H1 (cell line): Measurements from ENCODE around the gene APMAP. TPM values are rescaled to one million over a fixed set of nuclear protein-coding genes. Genes with fewer than 3 reads are reported as not detected.
A peak's percentile ranks its signal among the peaks of the same experiment; 100 is the strongest.

Experiments
- CTCF ChIA-PET: fragments of 300-600 bp; sonication (Branson Sonifier 250); formaldehyde crosslinking; loops from one replicate; lab custom pipeline; 2021; ENCODE audit not compliant: partially characterized antibody; lab: Charles Lee
- POLR2A ChIA-PET: fragments of 300-600 bp; sonication (Branson Sonifier 250); formaldehyde crosslinking; loops from one replicate; lab custom pipeline; 2021; ENCODE audit warnings: inconsistent platforms; ENCODE audit not compliant: partially characterized antibody; lab: Charles Lee
- DNase-seq, 2 experiments: peaks; one replicate each; pipeline versions ENCODE4 v3.0.0 to v3.0.0-alpha.2; 2010 to 2022; ENCODE audit warnings: low spot score in 2 of 2, low read depth in 1 of 2, mixed read lengths in 1 of 2
- FAIRE-seq: peaks from 2 replicates; lab custom pipeline; 2011; peaks lifted over from hg19 to GRCh38; lab: Jason Lieb, UNC
- H2AFZ ChIP-seq: 2 replicates; pipeline ENCODE4 v1.8.1; 2012; ENCODE audit warnings: low read length, inconsistent platforms
- H2AK5ac ChIP-seq: 2 replicates; pipeline ENCODE4 v1.6.1; 2013; ENCODE audit warnings: low read depth, low read length
- H2BK120ac ChIP-seq: replicated peaks from 2 replicates; pipeline ENCODE3; 2013; ENCODE audit warnings: low read depth, low read length, inconsistent platforms
- H2BK12ac ChIP-seq: 2 replicates; pipeline ENCODE4 v1.6.1; 2013; ENCODE audit warnings: low read depth, low read length
- H2BK15ac ChIP-seq: 2 replicates; pipeline ENCODE4 v1.6.1; 2013; ENCODE audit warnings: low read length
- H2BK20ac ChIP-seq: 2 replicates; pipeline ENCODE4 v1.6.1; 2013; ENCODE audit warnings: low read length
- H2BK5ac ChIP-seq: 2 replicates; pipeline ENCODE4 v1.6.1; 2013; ENCODE audit warnings: low read depth, low read length
- H3K14ac ChIP-seq: 2 replicates; pipeline ENCODE4 v1.6.1; 2013; ENCODE audit warnings: inconsistent platforms; ENCODE audit not compliant: insufficient read length
- H3K18ac ChIP-seq: 2 replicates; pipeline ENCODE4 v1.6.1; 2013; ENCODE audit warnings: low read length; ENCODE audit errors: extremely low read depth
- H3K23ac ChIP-seq: 2 replicates; pipeline ENCODE4 v1.6.1; 2013; ENCODE audit warnings: inconsistent platforms; ENCODE audit not compliant: insufficient read length
- H3K23me2 ChIP-seq: 2 replicates; pipeline ENCODE4 v1.6.1; 2013; ENCODE audit warnings: low read depth, low read length
- H3K27ac ChIP-seq: 2 replicates; pipeline ENCODE4 v1.6.1; 2011; ENCODE audit warnings: low read depth, low read length, inconsistent platforms
- H3K27me3 ChIP-seq, 4 experiments: replicated peaks in 1 of 4; 1 replicate in 1 of 4; 2 replicates in 3 of 4; pipeline versions ENCODE4 v1.6.1 to v1.8.1; 2011 to 2013; ENCODE audit warnings: low read length in 3 of 4, mild to moderate bottlenecking in 3 of 4, inconsistent platforms in 2 of 4, mixed read lengths in 2 of 4, moderate library complexity in 1 of 4; ENCODE audit not compliant: control insufficient read depth in 3 of 4, insufficient read depth in 3 of 4; ENCODE audit errors: extremely low read depth in 1 of 4
- H3K36me3 ChIP-seq, 4 experiments: 2 replicates each; pipeline versions ENCODE4 v1.6.1 to v1.8.1; 2011 to 2013; ENCODE audit warnings: mild to moderate bottlenecking in 4 of 4, low read length in 3 of 4, moderate library complexity in 2 of 4, control low read depth in 1 of 4, inconsistent platforms in 1 of 4; ENCODE audit not compliant: insufficient read depth in 4 of 4, control insufficient read depth in 2 of 4
- H3K4ac ChIP-seq: replicated peaks from 2 replicates; pipeline ENCODE3; 2013; ENCODE audit warnings: low read length, low read depth, mixed read lengths, inconsistent platforms; ENCODE audit not compliant: insufficient read length
- H3K4me1 ChIP-seq, 4 experiments: replicated peaks in 1 of 4; 1 replicate in 1 of 4; 2 replicates in 3 of 4; pipeline versions ENCODE4 v1.6.1 to v1.8.1; 2011 to 2013; ENCODE audit warnings: low read length in 3 of 4, inconsistent platforms in 2 of 4, mixed read lengths in 1 of 4; ENCODE audit not compliant: insufficient read depth in 4 of 4, control insufficient read depth in 3 of 4
- H3K4me2 ChIP-seq, 2 experiments: 2 replicates each; pipeline versions ENCODE4 v1.6.1 to v1.8.1; 2011 to 2013; ENCODE audit warnings: low read depth in 2 of 2, low read length in 2 of 2, control low read depth in 1 of 2, inconsistent platforms in 1 of 2, mild to moderate bottlenecking in 1 of 2; ENCODE audit not compliant: insufficient read depth in 1 of 2
- H3K4me3 ChIP-seq, 4 experiments: fragments of 200-600, 300-600 bp in 1 of 4; sonication (generic), shearing (Covaris generic), sonication (Bioruptor Twin) in 1 of 4; 2 replicates each; pipeline versions ENCODE4 v1.5.1 to v1.8.1; 2011 to 2016; ENCODE audit warnings: low read length in 4 of 4, low read depth in 3 of 4, control low read depth in 2 of 4, inconsistent platforms in 2 of 4, mild to moderate bottlenecking in 2 of 4, mixed read lengths in 1 of 4, moderate library complexity in 1 of 4; ENCODE audit not compliant: insufficient read depth in 2 of 4; ENCODE audit errors: extremely low read depth in 1 of 4
- H3K56ac ChIP-seq: replicated peaks from 2 replicates; pipeline ENCODE3; 2013; ENCODE audit warnings: low read depth, mild to moderate bottlenecking, mixed read lengths, low read length, inconsistent platforms; ENCODE audit not compliant: insufficient read length
- H3K79me1 ChIP-seq: 2 replicates; pipeline ENCODE4 v1.6.1; 2013; ENCODE audit warnings: low read depth, low read length, control low read depth
- H3K79me2 ChIP-seq, 2 experiments: 2 replicates each; pipeline versions ENCODE4 v1.6.1 to v1.8.1; 2012 to 2013; ENCODE audit warnings: low read length in 2 of 2, mild to moderate bottlenecking in 2 of 2, inconsistent platforms in 1 of 2; ENCODE audit not compliant: insufficient read depth in 2 of 2, control insufficient read depth in 1 of 2
- H3K9ac ChIP-seq, 4 experiments: replicated peaks in 1 of 4; 1 replicate in 1 of 4; 2 replicates in 3 of 4; pipeline versions ENCODE4 v1.6.1 to v1.8.1; 2011 to 2013; ENCODE audit warnings: low read depth in 3 of 4, low read length in 3 of 4, control low read depth in 2 of 4, mild to moderate bottlenecking in 2 of 4, moderate library complexity in 2 of 4, inconsistent platforms in 1 of 4; ENCODE audit errors: extremely low read depth in 1 of 4
- H3K9me3 ChIP-seq, 2 experiments: 2 replicates each; pipeline versions ENCODE4 v1.6.1 to v1.8.1; 2012 to 2013; ENCODE audit warnings: mild to moderate bottlenecking in 2 of 2, moderate library complexity in 2 of 2, control low read depth in 1 of 2, inconsistent platforms in 1 of 2, low read depth in 1 of 2, low read length in 1 of 2, mixed read lengths in 1 of 2; ENCODE audit not compliant: insufficient read depth in 2 of 2
- H4K20me1 ChIP-seq, 2 experiments: replicated peaks in 1 of 2; 2 replicates each; pipeline versions ENCODE3 to v1.8.1; 2011 to 2013; ENCODE audit warnings: inconsistent platforms in 2 of 2, low read length in 2 of 2, mild to moderate bottlenecking in 1 of 2; ENCODE audit not compliant: insufficient read depth in 2 of 2, control insufficient read depth in 1 of 2
- H4K5ac ChIP-seq: 2 replicates; pipeline ENCODE4 v1.6.1; 2013; ENCODE audit warnings: low read length, low read depth, mixed read lengths, inconsistent platforms; ENCODE audit not compliant: insufficient read length
- H4K8ac ChIP-seq: 2 replicates; pipeline ENCODE4 v1.8.0; 2013; ENCODE audit warnings: mild to moderate bottlenecking, moderate library complexity, low read length, inconsistent platforms; ENCODE audit not compliant: insufficient read depth; ENCODE audit errors: extremely low read depth
- H4K91ac ChIP-seq: replicated peaks from 2 replicates; pipeline ENCODE3; 2013; ENCODE audit warnings: low read length, mixed read lengths, inconsistent platforms; ENCODE audit not compliant: insufficient read length
- ATF3 ChIP-seq: IDR thresholded peaks from 2 replicates; pipeline ENCODE4 v1.6.1; 2011; ENCODE audit warnings: low read depth, mild to moderate bottlenecking, low read length; ENCODE audit not compliant: insufficient read depth
- EP300 ChIP-seq, 2 experiments: IDR thresholded peaks; 1 replicate in 1 of 2; 2 replicates in 1 of 2; pipeline ENCODE4 v1.6.1; 2011 to 2012; ENCODE audit warnings: low read depth in 2 of 2, low read length in 2 of 2, mild to moderate bottlenecking in 2 of 2, borderline replicate concordance in 1 of 2, inconsistent platforms in 1 of 2, moderate library complexity in 1 of 2
- KDM5A ChIP-seq: fragments of 200-600 bp; IDR thresholded peaks from 2 replicates; pipeline ENCODE4 v1.7.1; 2012; ENCODE audit warnings: mild to moderate bottlenecking, low read length, inconsistent platforms, mixed read lengths
- NRF1 ChIP-seq: IDR thresholded peaks from 2 replicates; pipeline ENCODE4 v1.6.1; 2011; ENCODE audit warnings: mild to moderate bottlenecking, low read depth, low read length, improper control_type of control experiment
- RAD21 ChIP-seq, 2 experiments: IDR thresholded peaks in 1 of 2; conservative IDR thresholded peaks in 1 of 2; 2 replicates each; pipeline ENCODE4 v1.6.1; 2011; ENCODE audit warnings: low read depth in 2 of 2, low read length in 2 of 2, improper control_type of control experiment in 1 of 2, inconsistent platforms in 1 of 2, mild to moderate bottlenecking in 1 of 2, moderate library complexity in 1 of 2
- SP1 ChIP-seq: IDR thresholded peaks from 2 replicates; pipeline ENCODE4 v1.6.1; 2011; ENCODE audit warnings: low read depth, low read length
- SP2 ChIP-seq: IDR thresholded peaks from 2 replicates; pipeline ENCODE4 v1.6.1; 2012; ENCODE audit warnings: mild to moderate bottlenecking, low read length, inconsistent platforms
- ZNF274 ChIP-seq: IDR thresholded peaks from 2 replicates; pipeline ENCODE4 v1.7.0; 2012; ENCODE audit warnings: low read length, borderline replicate concordance; ENCODE audit errors: extremely low read depth
- WGBS, 2 experiments: shearing (Covaris generic) in 1 of 2; methylation state at CpG; one replicate each; pipeline versions ENCODE4 v1.1.6 to v1.1.7; 2013 to 2015; ENCODE audit warnings: low lambda C conversion rate in 2 of 2, mixed read lengths in 2 of 2, inconsistent platforms in 1 of 2, low coverage in 1 of 2, missing lambda C conversion rate in 1 of 2; ENCODE audit not compliant: insufficient replicate concordance in 2 of 2, insufficient coverage in 1 of 2, insufficient read length in 1 of 2; ENCODE audit errors: extremely low coverage in 1 of 2, missing lambda C conversion rate in 1 of 2; 5-methylcytosine and 5-hydroxymethylcytosine counted together
- polyA plus RNA-seq, 7 experiments: library from polyadenylated mRNA; depleted of rRNA in 3 of 7; stranded (reverse) in 5 of 7; unstranded in 2 of 7; fragments of >200 nt in 5 of 7; fragments of 200-250 nt in 2 of 7; gene quantifications; 1 replicate in 5 of 7; 2 replicates in 1 of 7; 4 replicates in 1 of 7; pipeline versions ENCODE4 v1.2.1 to v1.2.3, GENCODE V29; 2011 to 2013; ENCODE audit warnings: missing spikeins in 2 of 7, mixed read lengths in 2 of 7
- total RNA-seq: library from RNA; stranded (reverse); fragmentation: NEBNext Ultra II Directional; extraction: Animal tissue kit (Norgen Biotek cat#: 25700); gene quantifications from 2 replicates; pipeline ENCODE4 v1.2.1, GENCODE V29; 2021
- TF ChIP-seq, protein P1 (sequence below), 3 experiments: IDR thresholded peaks; 1 replicate in 2 of 3; 2 replicates in 1 of 3; pipeline versions ENCODE4 v1.5.1 to v1.6.1; 2011; ENCODE audit warnings: low read length in 3 of 3, mild to moderate bottlenecking in 3 of 3, inconsistent platforms in 2 of 3, low read depth in 1 of 3, moderate library complexity in 1 of 3; ENCODE audit not compliant: insufficient read depth in 1 of 3; ENCODE audit errors: control extremely low read depth in 1 of 3

APMAP gene
- total and polyA plus RNA-seq, 2 of the 8 experiments (the other 6 are each of a cell fraction or from before 2014, with no cell fraction given) = 31.3 to 66.0 TPM

DNA sequence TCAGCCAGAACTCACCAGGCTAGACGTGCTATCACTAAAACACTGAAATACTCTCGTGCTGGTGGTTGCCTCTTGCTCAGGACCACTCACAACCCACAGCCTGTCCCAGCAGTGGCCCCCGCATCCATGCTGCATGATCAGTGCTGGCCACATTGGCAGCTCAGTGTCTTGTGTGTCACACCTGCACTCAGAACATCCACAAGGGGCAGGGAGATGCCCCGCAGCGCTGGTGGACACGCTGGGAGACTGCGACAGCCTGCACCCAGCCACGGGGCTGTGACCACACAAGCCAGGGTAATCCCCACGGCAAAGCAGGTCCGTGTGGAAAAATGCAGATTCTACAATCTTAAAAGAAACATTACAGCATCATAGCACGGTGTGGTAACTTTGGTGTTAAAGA is 23.9 kb upstream of the APMAP start:
- POLR2A ChIA-PET = no interaction called here
- Histone ChIP-seq H3K14ac (no peak overlapping the region), H3K56ac (no peak overlapping the region), H2AFZ (no peak overlapping the region), H3K27ac (no peak overlapping the region), H4K8ac (no peak overlapping the region), H2BK12ac (peak overlapping the region; percentile 96; the same call in 1 of the 2 replicates), H2BK15ac (0 out of 2 replicates have a peak overlapping the region, but pooled peaks have one; percentile 46), H2BK120ac (no peak overlapping the region), H3K79me1 (no peaks in the 10 kb centered on the region), H3K4ac (peak overlapping the region; percentile 80), H3K27me3 (no peaks in the 10 kb centered on the region), H3K4me2 (no peak overlapping the region), H3K4me3 (no peak overlapping the region), H3K23ac (no peak overlapping the region), H2BK20ac (no peak overlapping the region), H3K36me3 (no peaks in the 10 kb centered on the region), H3K23me2 (no peaks in the 10 kb centered on the region; the same call in 1 of the 2 replicates), H2BK5ac (no peak overlapping the region), H3K18ac (0 out of 2 replicates have a peak overlapping the region, but pooled peaks have one; percentile 14), H4K91ac (no peak overlapping the region), H3K79me2 (no peaks in the 10 kb centered on the region), H4K5ac (no peak overlapping the region), H3K9ac (no peak overlapping the region), H2AK5ac (0 out of 2 replicates have a peak overlapping the region, but pooled peaks have one; percentile 16), H3K9me3 (no peaks in the 10 kb centered on the region), H4K20me1 (no peaks in the 10 kb centered on the region), H3K4me1 (peaks cover 0 to 7% (median 6%) of the 10 kb centered on the region in 4 experiments; a peak in 4 of 7 replicates)
- FAIRE-seq (no peak), DNase-seq (no peak)
- 86% methylated on average over 11 of the region's 11 CpGs; no CpG with 5 or more reads in 1 of the 2 experiments for WGBS, 2 experiments
- CTCF ChIA-PET = interaction anchor here (0.7 to 1.8 kb wide), 5 partner anchors 21 to 162 kb away, joined by 3 to 5 read pairs (median 4); no protein-coding TSS in a partner anchor
- TF ChIP-seq ZNF274 (no peak), SP2 (no peak), NRF1 (no peak), ATF3 (no peak), SP1 (no peak), RAD21 (IDR thresholded peaks at IDR 0.05 in 1 of 2, conservative IDR thresholded peaks at IDR 0.05 in 1 of 2; ENCODE audit: low read depth in 2 of 2, low read length in 2 of 2) (no peak), KDM5A (no peak), EP300 (IDR thresholded peaks at IDR 0.05; ENCODE audit: borderline replicate concordance in 1 of 2, low read depth in 2 of 2, low read length in 2 of 2) (no peak)
- TF ChIP-seq, protein P1, sequence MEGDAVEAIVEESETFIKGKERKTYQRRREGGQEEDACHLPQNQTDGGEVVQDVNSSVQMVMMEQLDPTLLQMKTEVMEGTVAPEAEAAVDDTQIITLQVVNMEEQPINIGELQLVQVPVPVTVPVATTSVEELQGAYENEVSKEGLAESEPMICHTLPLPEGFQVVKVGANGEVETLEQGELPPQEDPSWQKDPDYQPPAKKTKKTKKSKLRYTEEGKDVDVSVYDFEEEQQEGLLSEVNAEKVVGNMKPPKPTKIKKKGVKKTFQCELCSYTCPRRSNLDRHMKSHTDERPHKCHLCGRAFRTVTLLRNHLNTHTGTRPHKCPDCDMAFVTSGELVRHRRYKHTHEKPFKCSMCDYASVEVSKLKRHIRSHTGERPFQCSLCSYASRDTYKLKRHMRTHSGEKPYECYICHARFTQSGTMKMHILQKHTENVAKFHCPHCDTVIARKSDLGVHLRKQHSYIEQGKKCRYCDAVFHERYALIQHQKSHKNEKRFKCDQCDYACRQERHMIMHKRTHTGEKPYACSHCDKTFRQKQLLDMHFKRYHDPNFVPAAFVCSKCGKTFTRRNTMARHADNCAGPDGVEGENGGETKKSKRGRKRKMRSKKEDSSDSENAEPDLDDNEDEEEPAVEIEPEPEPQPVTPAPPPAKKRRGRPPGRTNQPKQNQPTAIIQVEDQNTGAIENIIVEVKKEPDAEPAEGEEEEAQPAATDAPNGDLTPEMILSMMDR (IDR thresholded peaks at IDR 0.05; ENCODE audit: control extremely low read depth in 1 of 3, insufficient read depth in 1 of 3, low read depth in 1 of 3, low read length in 3 of 3) = no peak
